Mesenchymal stem cell (in vitro differentiated cells and primary cell): ENCODE data around the gene RALGAPA2.

Source experiments
- DNase-seq: peaks from one replicate; pipeline ENCODE4 v3.0.0-alpha.2; 2013
- H2AFZ ChIP-seq: one replicate; pipeline ENCODE4 v1.6.1; 2013; ENCODE audit warnings: low read depth, mild to moderate bottlenecking, control low read depth, inconsistent platforms, low read length, moderate library complexity
- H2AK5ac ChIP-seq: 2 replicates; pipeline ENCODE4 v1.6.1; 2013; ENCODE audit warnings: low read length, moderate library complexity, mild to moderate bottlenecking, inconsistent platforms; ENCODE audit not compliant: severe bottlenecking
- H2BK120ac ChIP-seq: one replicate; pipeline ENCODE4 v1.6.1; 2013; ENCODE audit warnings: low read depth, mild to moderate bottlenecking, inconsistent platforms, low read length, moderate library complexity
- H2BK12ac ChIP-seq, 2 experiments: one replicate each; pipeline ENCODE4 v1.6.1; 2013; ENCODE audit warnings: inconsistent platforms in 2 of 2, low read length in 2 of 2, mild to moderate bottlenecking in 2 of 2, moderate library complexity in 2 of 2, control low read depth in 1 of 2
- H2BK15ac ChIP-seq: one replicate; pipeline ENCODE4 v1.6.1; 2013; ENCODE audit warnings: mild to moderate bottlenecking, low read depth, inconsistent platforms; ENCODE audit not compliant: poor library complexity, severe bottlenecking
- H2BK5ac ChIP-seq: 2 replicates; pipeline ENCODE4 v1.6.1; 2013; ENCODE audit warnings: low read depth, mild to moderate bottlenecking, low read length, control low read depth, inconsistent platforms; ENCODE audit not compliant: poor library complexity, severe bottlenecking
- H3K14ac ChIP-seq, 2 experiments: one replicate each; pipeline ENCODE4 v1.6.1; 2013; ENCODE audit warnings: inconsistent platforms in 2 of 2, low read length in 2 of 2, control low read depth in 1 of 2, mild to moderate bottlenecking in 1 of 2, moderate library complexity in 1 of 2
- H3K18ac ChIP-seq, 2 experiments: one replicate each; pipeline ENCODE4 v1.6.1; 2013; ENCODE audit warnings: inconsistent platforms in 2 of 2, low read length in 2 of 2, control low read depth in 1 of 2, low read depth in 1 of 2, mild to moderate bottlenecking in 1 of 2
- H3K23ac ChIP-seq, 2 experiments: one replicate each; pipeline ENCODE4 v1.6.1; 2013; ENCODE audit warnings: inconsistent platforms in 2 of 2, low read length in 2 of 2, mild to moderate bottlenecking in 2 of 2, moderate library complexity in 2 of 2, control low read depth in 1 of 2
- H3K27ac ChIP-seq: 2 replicates; pipeline ENCODE4 v1.5.1; 2013; ENCODE audit warnings: mild to moderate bottlenecking, moderate library complexity, low read length, control low read depth, inconsistent platforms; ENCODE audit not compliant: poor library complexity, severe bottlenecking
- H3K27me3 ChIP-seq, 2 experiments: 2 replicates each; pipeline versions ENCODE4 v1.6.1 to v1.7.0; 2013; ENCODE audit warnings: low read length in 2 of 2, mild to moderate bottlenecking in 2 of 2, moderate library complexity in 2 of 2, control low read depth in 1 of 2, inconsistent platforms in 1 of 2; ENCODE audit not compliant: control insufficient read depth in 1 of 2, insufficient read depth in 1 of 2
- H3K36me3 ChIP-seq, 2 experiments: 2 replicates each; pipeline versions ENCODE4 v1.6.1 to v1.7.0; 2013; ENCODE audit warnings: low read length in 2 of 2, control low read depth in 1 of 2, inconsistent platforms in 1 of 2, low read depth in 1 of 2, mild to moderate bottlenecking in 1 of 2; ENCODE audit not compliant: insufficient read depth in 2 of 2, control insufficient read depth in 1 of 2
- H3K4ac ChIP-seq, 2 experiments: one replicate each; pipeline ENCODE4 v1.6.1; 2013; ENCODE audit warnings: inconsistent platforms in 2 of 2, low read length in 2 of 2, mild to moderate bottlenecking in 2 of 2, moderate library complexity in 2 of 2, control low read depth in 1 of 2, low read depth in 1 of 2
- H3K4me1 ChIP-seq: 2 replicates; pipeline ENCODE4 v1.6.1; 2013; ENCODE audit warnings: low read depth, low read length, control low read depth; ENCODE audit not compliant: control insufficient read depth, insufficient read depth
- H3K4me2 ChIP-seq: 2 replicates; pipeline ENCODE4 v1.6.1; 2013; ENCODE audit warnings: low read length, mild to moderate bottlenecking, inconsistent platforms; ENCODE audit not compliant: poor library complexity, severe bottlenecking
- H3K4me3 ChIP-seq, 2 experiments: 2 replicates each; pipeline versions ENCODE4 v1.5.1 to v1.7.0; 2013; ENCODE audit warnings: low read length in 2 of 2, mild to moderate bottlenecking in 2 of 2, control low read depth in 1 of 2, low read depth in 1 of 2; ENCODE audit not compliant: insufficient read depth in 1 of 2
- H3K79me1 ChIP-seq: replicated peaks from 2 replicates; pipeline ENCODE4 v1.6.1; 2013; ENCODE audit warnings: mild to moderate bottlenecking, control low read depth, low read length, inconsistent platforms; ENCODE audit not compliant: poor library complexity, severe bottlenecking
- H3K9ac ChIP-seq: 2 replicates; pipeline ENCODE4 v1.7.0; 2013; ENCODE audit warnings: mild to moderate bottlenecking, low read length, moderate library complexity
- H3K9me3 ChIP-seq: 2 replicates; pipeline ENCODE4 v1.7.0; 2013; ENCODE audit warnings: mild to moderate bottlenecking, low read length; ENCODE audit not compliant: control insufficient read depth
- H4K8ac ChIP-seq: one replicate; pipeline ENCODE4 v1.6.1; 2013; ENCODE audit warnings: inconsistent platforms, mild to moderate bottlenecking, low read length, moderate library complexity
- H4K91ac ChIP-seq: one replicate; pipeline ENCODE4 v1.6.1; 2013; ENCODE audit warnings: mild to moderate bottlenecking, low read length, inconsistent platforms
- WGBS: methylation state at CpG from one replicate; pipeline ENCODE4 v1.1.7; 2013; ENCODE audit warnings: mixed read lengths; 5-methylcytosine and 5-hydroxymethylcytosine counted together

Gene RALGAPA2

GRCh38 chr20:20604357-20604756, 108.1 kb downstream of the RALGAPA2 start:
- no peak overlapping the region for H2BK12ac ChIP-seq
- no peaks in the 10 kb centered on the region for H3K36me3 ChIP-seq
- H2BK15ac ChIP-seq = no peak overlapping the region
- H3K4ac ChIP-seq = no peak overlapping the region
- H3K4me2 ChIP-seq = no peak overlapping the region
- H2AK5ac ChIP-seq = no peak overlapping the region
- H3K18ac ChIP-seq = no peak overlapping the region
- H3K79me1 ChIP-seq = no peaks in the 10 kb centered on the region
- no peak overlapping the region for H3K14ac ChIP-seq
- H4K8ac ChIP-seq = no peak overlapping the region
- H2AFZ ChIP-seq = no peak overlapping the region
- 92% methylated on average over 2 of the region's 4 CpGs for WGBS
- H2BK5ac ChIP-seq = no peak overlapping the region
- H3K27me3 ChIP-seq = no peaks in the 10 kb centered on the region
- no peaks in the 10 kb centered on the region for H3K9me3 ChIP-seq
- H2BK120ac ChIP-seq = no peak overlapping the region
- peaks cover 1% of the 10 kb centered on the region for H3K4me1 ChIP-seq
- H3K9ac ChIP-seq = no peak overlapping the region
- H3K27ac ChIP-seq = no peak overlapping the region
- no peak overlapping the region for H3K4me3 ChIP-seq
- no peak for DNase-seq
- no peak overlapping the region for H4K91ac ChIP-seq
- no peak overlapping the region for H3K23ac ChIP-seq

DNA sequence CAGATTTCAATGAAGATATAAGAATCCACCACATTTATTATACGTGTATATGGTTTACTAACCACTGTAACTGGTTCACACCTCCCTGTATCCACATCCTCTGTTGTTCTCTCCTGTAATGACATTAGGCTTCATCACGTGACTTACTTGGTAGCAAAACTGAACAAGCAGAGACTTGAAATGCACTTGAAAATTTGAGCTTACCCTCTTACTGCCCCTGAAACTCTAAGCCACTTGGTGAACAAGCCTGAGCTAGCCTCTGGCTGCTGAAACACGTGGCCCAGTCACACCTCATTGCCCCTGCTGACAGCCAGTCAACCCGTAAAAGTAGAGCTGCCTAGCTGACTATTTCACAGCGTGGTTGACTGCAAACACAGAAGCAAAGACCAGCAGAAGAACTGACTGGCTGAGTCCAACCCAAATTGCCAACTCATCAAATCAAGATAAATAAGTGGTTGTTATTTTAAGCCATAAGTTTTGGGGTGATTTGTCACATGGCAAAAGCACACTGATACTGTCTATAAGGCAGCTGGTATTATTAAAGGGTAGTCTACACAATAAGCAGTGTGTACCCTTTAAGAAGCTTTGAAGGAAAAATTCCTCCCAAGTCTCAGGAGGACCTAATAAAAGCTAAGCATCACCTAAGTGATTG, 109.0 kb downstream of the RALGAPA2 start:
- Histone ChIP-seq H3K4me3 (no peak overlapping the region), H2AK5ac (no peak overlapping the region), H3K9me3 (no peaks in the 10 kb centered on the region), H3K36me3 (peaks cover 0 to 2% of the 10 kb centered on the region in 2 experiments), H2BK12ac (no peak overlapping the region), H3K27ac (peak overlapping the region; percentile 53), H2BK15ac (no peak overlapping the region), H2BK5ac (no peak overlapping the region), H3K4ac (no peak overlapping the region), H3K23ac (no peak overlapping the region), H4K8ac (no peak overlapping the region), H3K9ac (no peak overlapping the region), H3K79me1 (no peaks in the 10 kb centered on the region), H2BK120ac (no peak overlapping the region), H2AFZ (no peak overlapping the region), H3K18ac (no peak overlapping the region), H3K14ac (no peak overlapping the region), H3K4me1 (peaks cover 1% of the 10 kb centered on the region), H3K27me3 (no peaks in the 10 kb centered on the region), H3K4me2 (no peak overlapping the region), H4K91ac (no peak overlapping the region)
- 52% methylated on average over 4 of the region's 5 CpGs for WGBS
- DNase-seq = no peak

DNA sequence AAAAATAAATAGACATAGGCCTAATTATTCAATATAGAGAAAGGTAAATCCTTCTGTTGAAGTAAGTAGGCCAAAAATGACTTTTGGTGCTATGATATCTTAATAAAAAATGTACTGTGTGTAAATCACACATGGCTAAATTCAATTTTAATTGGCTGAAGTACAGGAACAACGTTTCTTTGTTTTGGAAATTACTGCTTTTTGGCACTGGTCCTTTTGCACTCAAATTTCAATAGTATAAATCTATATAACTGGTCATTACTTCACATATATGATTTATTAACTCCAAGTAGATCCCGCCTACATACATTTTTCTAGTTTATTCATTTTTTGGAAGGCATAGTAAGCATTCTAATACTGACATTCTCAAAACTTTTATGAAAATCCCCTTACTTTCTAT, 114.5 kb downstream of the RALGAPA2 start:
- H3K27me3 ChIP-seq = no peaks in the 10 kb centered on the region
- WGBS = 95% methylated on average over 1 of the region's 2 CpGs
- H2BK5ac ChIP-seq = no peak overlapping the region
- peaks cover 3% of the 10 kb centered on the region for H3K4me1 ChIP-seq
- H3K4ac ChIP-seq = no peak overlapping the region
- peaks cover 0 to 3% of the 10 kb centered on the region in 2 experiments for H3K36me3 ChIP-seq
- no peak overlapping the region for H3K14ac ChIP-seq
- no peak overlapping the region for H3K4me3 ChIP-seq
- no peak overlapping the region for H2BK120ac ChIP-seq
- no peak overlapping the region for H3K9ac ChIP-seq
- H2AFZ ChIP-seq = no peak overlapping the region
- H3K4me2 ChIP-seq = no peak overlapping the region
- no peak for DNase-seq
- H3K23ac ChIP-seq = no peak overlapping the region
- H3K18ac ChIP-seq = no peak overlapping the region
- H3K9me3 ChIP-seq = no peaks in the 10 kb centered on the region
- H2AK5ac ChIP-seq = no peak overlapping the region
- H2BK12ac ChIP-seq = no peak overlapping the region
- no peak overlapping the region for H4K91ac ChIP-seq
- H2BK15ac ChIP-seq = no peak overlapping the region
- no peak overlapping the region for H3K27ac ChIP-seq
- no peak overlapping the region for H4K8ac ChIP-seq
- no peaks in the 10 kb centered on the region for H3K79me1 ChIP-seq

DNA sequence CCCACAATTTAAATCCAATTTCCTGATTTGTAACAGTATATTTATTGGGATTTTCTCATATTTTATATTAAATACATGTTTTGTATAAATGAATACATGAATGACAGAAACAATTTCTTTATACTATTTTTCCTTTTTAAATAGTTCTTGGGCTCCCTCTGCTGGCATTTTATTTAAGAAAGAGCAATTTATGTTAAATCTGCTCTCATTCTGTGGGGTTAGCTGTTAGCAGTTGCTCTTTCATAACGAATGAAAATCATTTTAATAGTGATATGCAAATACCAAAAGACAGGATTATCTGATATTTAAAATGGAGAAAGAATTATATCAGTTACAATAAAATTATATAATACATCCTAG, 118.3 kb downstream of the RALGAPA2 start:
- H2BK5ac ChIP-seq = no peak overlapping the region
- no CpG with 5 or more reads among the region's 1 CpG for WGBS
- H3K23ac ChIP-seq = no peak overlapping the region
- H2BK15ac ChIP-seq = no peak overlapping the region
- H3K4me2 ChIP-seq = no peak overlapping the region
- H3K4me1 ChIP-seq = peaks cover 3% of the 10 kb centered on the region
- H3K79me1 ChIP-seq = no peaks in the 10 kb centered on the region
- no peak overlapping the region for H4K8ac ChIP-seq
- H3K14ac ChIP-seq = no peak overlapping the region
- DNase-seq = peak; percentile 49
- H3K4ac ChIP-seq = no peak overlapping the region
- no peak overlapping the region for H2AFZ ChIP-seq
- no peak overlapping the region for H2BK120ac ChIP-seq
- no peak overlapping the region for H4K91ac ChIP-seq
- H3K27ac ChIP-seq = no peak overlapping the region
- no peak overlapping the region for H2BK12ac ChIP-seq
- H3K18ac ChIP-seq = no peak overlapping the region
- H3K27me3 ChIP-seq = no peaks in the 10 kb centered on the region
- no peaks in the 10 kb centered on the region for H3K9me3 ChIP-seq
- H3K9ac ChIP-seq = peak overlapping the region; percentile 66
- H2AK5ac ChIP-seq = no peak overlapping the region
- H3K36me3 ChIP-seq = peaks cover 0 to 3% of the 10 kb centered on the region in 2 experiments
- H3K4me3 ChIP-seq = no peak overlapping the region
